ENCODE data around the gene HRH2. TPM values are rescaled to one million over a fixed set of nuclear protein-coding genes. Genes with fewer than 3 reads are reported as not detected.
"Not testable (repeated sequence)": the region's sequence is repeated elsewhere in the genome, so short reads cannot be mapped to it uniquely, and the experiment has no call there.

HRH2 gene
- total RNA-seq, 4 donors from 2014 or later: 0.15 to 4.5 (median 1.4) TPM

DNA sequence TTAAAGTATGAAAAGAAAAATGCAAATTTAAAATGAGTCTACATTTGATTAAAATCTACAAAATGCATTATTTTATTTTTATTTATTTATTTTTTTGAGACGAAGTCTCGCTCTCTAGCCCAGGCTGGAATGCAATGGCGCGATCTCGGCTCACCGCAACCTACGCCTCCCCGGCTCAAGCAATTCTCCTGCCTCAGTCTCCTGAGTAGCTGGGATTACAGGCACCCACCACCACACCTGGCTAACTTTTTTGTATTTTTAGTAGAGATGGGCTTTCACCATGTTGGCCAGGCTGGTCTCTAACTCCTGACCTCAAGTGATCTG, 61.2 kb downstream of the HRH2 start:
- TF ChIP-seq, protein P1, sequence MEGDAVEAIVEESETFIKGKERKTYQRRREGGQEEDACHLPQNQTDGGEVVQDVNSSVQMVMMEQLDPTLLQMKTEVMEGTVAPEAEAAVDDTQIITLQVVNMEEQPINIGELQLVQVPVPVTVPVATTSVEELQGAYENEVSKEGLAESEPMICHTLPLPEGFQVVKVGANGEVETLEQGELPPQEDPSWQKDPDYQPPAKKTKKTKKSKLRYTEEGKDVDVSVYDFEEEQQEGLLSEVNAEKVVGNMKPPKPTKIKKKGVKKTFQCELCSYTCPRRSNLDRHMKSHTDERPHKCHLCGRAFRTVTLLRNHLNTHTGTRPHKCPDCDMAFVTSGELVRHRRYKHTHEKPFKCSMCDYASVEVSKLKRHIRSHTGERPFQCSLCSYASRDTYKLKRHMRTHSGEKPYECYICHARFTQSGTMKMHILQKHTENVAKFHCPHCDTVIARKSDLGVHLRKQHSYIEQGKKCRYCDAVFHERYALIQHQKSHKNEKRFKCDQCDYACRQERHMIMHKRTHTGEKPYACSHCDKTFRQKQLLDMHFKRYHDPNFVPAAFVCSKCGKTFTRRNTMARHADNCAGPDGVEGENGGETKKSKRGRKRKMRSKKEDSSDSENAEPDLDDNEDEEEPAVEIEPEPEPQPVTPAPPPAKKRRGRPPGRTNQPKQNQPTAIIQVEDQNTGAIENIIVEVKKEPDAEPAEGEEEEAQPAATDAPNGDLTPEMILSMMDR (IDR thresholded peaks at IDR 0.05): peak in 1 of 6 experiments; percentile 10
- H3K27me3 ChIP-seq, H3K36me3 ChIP-seq, H3K27ac ChIP-seq, DNase-seq, H3K4me3 ChIP-seq, H3K4me1 ChIP-seq: not testable (repeated sequence)
- peaks cover 0 to 12% (median 6%) of the 10 kb centered on the region in 3 donors for H3K9me3 ChIP-seq
- 89 to 90% methylated on average over 8 of the region's 8 CpGs for WGBS, 2 donors
- intact Hi-C loops (cut with DNase I): loop anchor here (5.0 kb wide), 1 partner anchor 187 kb away; no protein-coding TSS in a partner anchor

DNA sequence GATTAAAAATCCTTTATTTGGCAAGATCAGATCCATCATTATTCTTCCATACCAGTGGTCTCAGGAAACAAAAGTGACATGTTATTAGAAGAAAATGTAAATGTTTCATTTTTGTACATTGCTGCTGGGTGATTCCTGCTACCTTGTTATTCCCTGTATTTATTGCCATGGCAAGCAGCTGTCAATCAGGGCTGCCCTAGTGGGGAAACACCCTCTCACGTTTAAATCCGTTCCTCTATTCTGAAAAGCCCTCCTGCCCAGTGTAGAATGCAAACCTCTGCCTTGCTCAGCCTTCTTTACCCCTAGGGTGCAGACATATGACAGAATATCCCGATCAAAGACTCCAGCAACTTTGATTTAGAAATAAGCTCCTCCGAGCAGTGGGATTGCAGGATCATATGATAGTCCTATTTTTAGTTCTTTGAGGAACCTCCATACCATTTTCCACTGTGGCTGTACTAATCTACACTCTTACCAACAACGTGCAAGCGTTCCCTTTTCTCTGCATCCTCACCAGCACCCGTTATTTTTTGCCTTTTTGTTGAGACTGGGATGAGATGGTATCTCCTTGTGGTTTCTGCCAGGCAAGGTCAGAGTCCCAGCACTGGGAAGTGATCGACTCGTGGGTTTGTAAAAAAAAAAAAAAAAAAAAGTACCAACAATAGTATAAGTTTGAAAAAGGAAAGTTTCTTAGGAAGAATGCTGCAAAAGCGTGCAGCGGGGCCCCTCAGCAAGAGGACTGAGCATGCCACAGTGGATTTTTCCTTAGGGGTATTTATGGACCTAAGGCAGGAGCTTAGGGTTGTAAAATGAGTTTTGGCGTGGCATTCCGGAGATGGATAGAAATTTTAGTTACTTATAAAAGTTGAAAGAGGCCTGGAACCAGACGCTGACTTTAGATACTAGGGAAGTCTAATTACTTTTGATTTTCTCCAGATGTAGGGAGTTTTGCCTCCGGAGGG, 66.7 kb downstream of the HRH2 start:
- Histone ChIP-seq H3K9me3 (no peaks in the 10 kb centered on the region), H3K27ac (no peak overlapping the region), H3K27me3 (peaks cover 0 to 17% (median 2%) of the 10 kb centered on the region in 4 donors), H3K4me1 (peaks cover 0 to 6% (median 3%) of the 10 kb centered on the region in 3 donors), H3K4me3 (no peak overlapping the region), H3K36me3 (no peaks in the 10 kb centered on the region)
- intact Hi-C loops (cut with DNase I): no loop called here
- 55 to 65% methylated on average over 15 of the region's 15 CpGs for WGBS, 2 donors
- no peak for DNase-seq
- no peak for TF ChIP-seq POLR2A (IDR thresholded peaks at IDR 0.05)
- TF ChIP-seq, protein P1 (IDR thresholded peaks at IDR 0.05): no peak

DNA sequence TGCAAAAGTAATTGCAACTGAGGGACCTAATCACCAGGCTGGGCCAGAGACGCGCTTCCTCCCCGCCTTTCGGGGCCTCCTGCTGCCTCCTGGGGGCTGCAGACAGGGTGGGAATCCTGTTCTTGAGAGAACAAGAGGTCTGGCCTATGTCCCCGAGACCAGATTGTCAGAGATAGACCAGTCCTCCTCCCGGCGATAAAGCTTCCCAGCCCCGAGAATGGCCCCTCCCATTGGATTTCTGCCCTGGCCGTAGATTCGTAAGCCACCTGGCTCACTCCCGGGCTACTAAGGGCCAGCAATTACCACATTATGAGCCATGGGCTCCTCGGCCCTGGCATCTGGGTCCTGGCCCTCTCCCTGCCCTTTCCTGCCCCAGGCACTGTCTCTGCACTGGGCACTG, 70.4 kb downstream of the HRH2 start:
- intact Hi-C loops (cut with DNase I): no loop called here
- Histone ChIP-seq H3K4me3 (no peak overlapping the region), H3K4me1 (peaks cover 0 to 25% (median 7%) of the 10 kb centered on the region in 3 donors), H3K9me3 (peaks cover 0 to 3% (median 0%) of the 10 kb centered on the region in 3 donors), H3K36me3 (no peaks in the 10 kb centered on the region), H3K27me3 (peaks cover 0 to 45% (median 2%) of the 10 kb centered on the region in 4 donors), H3K27ac (no peak overlapping the region)
- TF ChIP-seq, protein P1 (IDR thresholded peaks at IDR 0.05): no peak
- no peak for TF ChIP-seq POLR2A (IDR thresholded peaks at IDR 0.05)
- WGBS, 2 donors: 69 to 75% methylated on average over 7 to 11 of the region's 12 CpGs
- no peak for DNase-seq

DNA sequence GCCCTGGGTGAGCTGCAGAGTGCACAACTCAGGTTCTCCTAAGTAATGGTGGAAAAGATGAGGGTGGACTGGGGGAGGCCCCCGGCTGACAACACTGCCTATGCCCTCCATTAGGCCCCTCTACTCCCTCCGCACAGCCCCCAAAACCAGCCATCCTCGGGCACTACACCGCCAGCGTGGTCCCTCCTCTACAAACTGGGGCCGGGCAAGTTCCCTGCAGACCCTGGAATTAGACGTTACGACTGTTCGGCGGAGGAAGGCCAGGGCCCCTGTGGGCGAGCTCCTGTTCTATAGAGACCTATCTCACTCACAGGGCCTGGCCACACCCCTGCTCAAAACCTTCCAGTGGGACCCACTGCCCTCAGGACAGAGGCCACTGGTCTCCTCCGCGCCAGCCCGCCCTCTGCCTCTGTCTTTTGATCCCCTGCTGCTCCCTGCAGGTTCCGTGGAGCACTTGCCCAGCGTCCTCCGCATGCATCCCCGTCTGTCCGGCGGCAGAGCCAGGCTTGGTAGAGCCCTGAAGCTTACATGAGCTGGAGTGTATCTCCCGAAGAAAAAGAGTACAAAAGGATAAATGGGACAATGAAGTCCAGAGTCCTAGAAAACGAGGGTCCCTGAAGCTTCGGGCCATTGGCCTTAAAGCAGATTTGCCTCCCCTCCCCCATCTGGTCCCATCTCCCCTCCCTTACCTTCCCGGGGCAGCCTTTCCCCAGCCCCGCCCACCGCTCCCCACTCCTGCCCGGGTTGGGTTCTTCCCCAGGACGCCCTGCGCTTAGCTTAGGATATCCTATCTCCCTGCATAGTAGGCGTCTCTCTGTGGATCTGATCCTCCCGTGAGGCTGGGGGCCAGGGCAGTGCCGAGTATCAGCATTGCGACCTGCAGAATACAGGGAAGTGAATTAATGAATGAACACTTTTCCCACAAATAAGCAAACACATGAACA, 71.3 kb downstream of the HRH2 start:
- Histone ChIP-seq H3K9me3 (peaks cover 0 to 5% (median 0%) of the 10 kb centered on the region in 3 donors), H3K4me3 (peak overlapping the region in 1 of 4 donors; percentile 26), H3K4me1 (peaks cover 0 to 25% (median 7%) of the 10 kb centered on the region in 3 donors), H3K27me3 (peaks cover 0 to 53% (median 2%) of the 10 kb centered on the region in 4 donors), H3K27ac (no peak overlapping the region), H3K36me3 (no peaks in the 10 kb centered on the region)
- intact Hi-C loops (cut with DNase I): no loop called here
- DNase-seq: no peak
- 11 to 13% methylated on average over 9 to 10 of the region's 33 CpGs for WGBS, 2 donors
- TF ChIP-seq, protein P1 (IDR thresholded peaks at IDR 0.05): no peak

Measured in esophagus squamous epithelium (tissue), 5 donors.